WTC11 (cell line): ENCODE measurements around the gene CWC15. TPM values are rescaled to one million over a fixed set of nuclear protein-coding genes. Genes with fewer than 3 reads are reported as not detected.

ENCODE experiments used
- ATAC-seq: fragments of 200-7000 bp; cut with Tn5 transposase; 2 replicates; pipeline ENCODE4 v1.10.0; 2021; ENCODE audit warnings: mild to moderate bottlenecking, moderate library complexity
- Bru-seq: library from RNA; stranded (reverse); fragments of 400-500 nt; gene quantifications from one replicate; lab custom pipeline; 2021; lab: Mats Ljungman, UMichigan
- CTCF ChIA-PET: fragments of 300-600 bp; sonication (Branson Sonifier 250); formaldehyde crosslinking; loops from one replicate; lab custom pipeline; 2021; ENCODE audit warnings: antibody characterized with exemption; lab: Charles Lee
- POLR2A ChIA-PET: fragments of 350-600 bp; sonication (Branson Sonifier 250); formaldehyde crosslinking; loops from one replicate; lab custom pipeline; 2021; ENCODE audit warnings: antibody characterized with exemption; lab: Charles Lee
- DNase-seq: peaks from one replicate; pipeline ENCODE4 v3.0.0; 2021; ENCODE audit warnings: low spot score
- H3K27ac Mint-ChIP-seq: 2 replicates; pipeline ENCODE4 v1.8.0; 2021; ENCODE audit warnings: mixed read lengths
- H3K27me3 Mint-ChIP-seq: 2 replicates; pipeline ENCODE4 v1.8.0; 2021; ENCODE audit warnings: low read depth, mild to moderate bottlenecking, moderate library complexity, mixed read lengths
- H3K36me3 Mint-ChIP-seq: 2 replicates; pipeline ENCODE4 v1.8.0; 2021; ENCODE audit warnings: mixed read lengths
- H3K4me1 Mint-ChIP-seq: 2 replicates; pipeline ENCODE4 v1.8.0; 2022; ENCODE audit warnings: mixed read lengths
- H3K4me3 Mint-ChIP-seq: 2 replicates; pipeline ENCODE4 v1.8.0; 2021; ENCODE audit warnings: mild to moderate bottlenecking, moderate library complexity, mixed read lengths
- H3K9me3 Mint-ChIP-seq: 2 replicates; pipeline ENCODE4 v1.8.0; 2021; ENCODE audit warnings: mixed read lengths
- CREB1 ChIP-seq: sonication (generic); formaldehyde crosslinking; IDR thresholded peaks from 2 replicates; pipeline ENCODE4 v1.8.0; 2023; ENCODE audit warnings: mild to moderate bottlenecking, missing genetic modification reagents
- CREM ChIP-seq: sonication (generic); formaldehyde crosslinking; IDR thresholded peaks from 2 replicates; pipeline ENCODE4 v1.8.1; 2022; ENCODE audit warnings: mild to moderate bottlenecking, missing genetic modification reagents, moderate library complexity
- FOXP1 ChIP-seq: sonication (generic); formaldehyde crosslinking; IDR thresholded peaks from 2 replicates; pipeline ENCODE4 v1.8.0; 2022; ENCODE audit warnings: missing genetic modification reagents, mild to moderate bottlenecking, moderate library complexity, borderline replicate concordance
- FOXP4 ChIP-seq: sonication (generic); formaldehyde crosslinking; IDR thresholded peaks from 2 replicates; pipeline ENCODE4 v1.8.0; 2022; ENCODE audit warnings: mild to moderate bottlenecking, missing genetic modification reagents
- GABPB1 ChIP-seq: sonication (generic); formaldehyde crosslinking; IDR thresholded peaks from 2 replicates; pipeline ENCODE4 v1.8.1; 2023; ENCODE audit warnings: mild to moderate bottlenecking, missing genetic modification reagents
- HMGXB4 ChIP-seq: sonication (generic); formaldehyde crosslinking; IDR thresholded peaks from 2 replicates; pipeline ENCODE4 v1.8.1; 2023; ENCODE audit warnings: mild to moderate bottlenecking, moderate library complexity, missing genetic modification reagents
- MAX ChIP-seq: sonication (generic); formaldehyde crosslinking; IDR thresholded peaks from 2 replicates; pipeline ENCODE4 v1.8.0; 2022; ENCODE audit warnings: mild to moderate bottlenecking, missing genetic modification reagents
- MYBL2 ChIP-seq: sonication (generic); formaldehyde crosslinking; IDR thresholded peaks from 2 replicates; pipeline ENCODE4 v1.8.1; 2023; ENCODE audit warnings: mild to moderate bottlenecking, moderate library complexity, missing genetic modification reagents
- NFATC4 ChIP-seq: fragments of 250-450 bp; sonication (Bioruptor Pico); IDR thresholded peaks from 2 replicates; pipeline ENCODE4 v1.9.0; 2021; ENCODE audit warnings: mild to moderate bottlenecking
- NFE2L1 ChIP-seq: sonication (generic); formaldehyde crosslinking; IDR thresholded peaks from 2 replicates; pipeline ENCODE4 v1.8.1; 2023; ENCODE audit warnings: missing genetic modification reagents
- NFYB ChIP-seq: sonication (generic); formaldehyde crosslinking; conservative IDR thresholded peaks from 2 replicates; pipeline ENCODE4 v1.8.0; 2022; ENCODE audit warnings: low read depth, missing genetic modification reagents
- PRRX2 ChIP-seq: fragments of 250-450 bp; sonication (Bioruptor Pico); IDR thresholded peaks from 2 replicates; pipeline ENCODE4 v1.8.0; 2021; ENCODE audit warnings: mild to moderate bottlenecking
- SMAD3 ChIP-seq: sonication (generic); formaldehyde crosslinking; IDR thresholded peaks from 2 replicates; pipeline ENCODE4 v1.8.0; 2022; ENCODE audit warnings: missing genetic modification reagents, mild to moderate bottlenecking, borderline replicate concordance
- SP1 ChIP-seq: sonication (generic); formaldehyde crosslinking; conservative IDR thresholded peaks from 2 replicates; pipeline ENCODE4 v1.8.1; 2022; ENCODE audit warnings: missing genetic modification reagents
- STAT6 ChIP-seq: sonication (generic); formaldehyde crosslinking; conservative IDR thresholded peaks from 2 replicates; pipeline ENCODE4 v1.8.1; 2023; ENCODE audit warnings: mild to moderate bottlenecking, low read depth, missing genetic modification reagents, moderate library complexity
- TEAD1 ChIP-seq: sonication (generic); formaldehyde crosslinking; IDR thresholded peaks from 2 replicates; pipeline ENCODE4 v1.8.0; 2022; ENCODE audit warnings: mild to moderate bottlenecking, missing genetic modification reagents
- TP53 ChIP-seq: sonication (generic); formaldehyde crosslinking; IDR thresholded peaks from 2 replicates; pipeline ENCODE4 v1.8.1; 2023; ENCODE audit warnings: mild to moderate bottlenecking, missing genetic modification reagents
- ZBTB21 ChIP-seq: sonication (generic); formaldehyde crosslinking; IDR thresholded peaks from 2 replicates; pipeline ENCODE4 v1.8.1; 2023; ENCODE audit warnings: mild to moderate bottlenecking, missing genetic modification reagents, borderline replicate concordance
- ZNF138 ChIP-seq: sonication (generic); formaldehyde crosslinking; conservative IDR thresholded peaks from 2 replicates; pipeline ENCODE4 v1.8.1; 2022; ENCODE audit warnings: mild to moderate bottlenecking, moderate library complexity, missing genetic modification reagents
- ZNF219 ChIP-seq: sonication (generic); formaldehyde crosslinking; IDR thresholded peaks from 2 replicates; pipeline ENCODE4 v1.8.0; 2023; ENCODE audit warnings: missing genetic modification reagents, mild to moderate bottlenecking, borderline replicate concordance
- ZNF232 ChIP-seq: sonication (generic); formaldehyde crosslinking; IDR thresholded peaks from 2 replicates; pipeline ENCODE4 v1.8.0; 2022; ENCODE audit warnings: mild to moderate bottlenecking, missing genetic modification reagents
- ZNF416 ChIP-seq: fragments of 250-450 bp; sonication (Bioruptor Pico); IDR thresholded peaks from 2 replicates; pipeline ENCODE4 v1.9.0; 2021; ENCODE audit warnings: mild to moderate bottlenecking, inconsistent platforms
- ZNF425 ChIP-seq: fragments of 250-450 bp; sonication (Bioruptor Pico); conservative IDR thresholded peaks from 2 replicates; pipeline ENCODE4 v1.9.0; 2021; ENCODE audit warnings: mild to moderate bottlenecking
- ZSCAN18 ChIP-seq: fragments of 250-450 bp; sonication (Bioruptor Pico); IDR thresholded peaks from 2 replicates; pipeline ENCODE4 v2.1.2; 2022; ENCODE audit warnings: mild to moderate bottlenecking, moderate library complexity
- long read RNA-seq, 3 experiments: library from RNA in 1 of 3; library from capped mRNA in 1 of 3; library from polyadenylated mRNA in 1 of 3; unstranded in 2 of 3; stranded (forward) in 1 of 3; transcript quantifications; one replicate each; pipeline ENCODE4 v2.0.0, GENCODE V29; 2021
- total RNA-seq: library from RNA; stranded (reverse); gene quantifications from 3 replicates; pipeline ENCODE4 v1.2.3, GENCODE V29; 2021

Gene CWC15
- total RNA-seq (49.4 to 55.5 TPM (median 52.1 TPM) in 3 replicates), Bru-seq, nascent RNA (percentile 93 among the genes with signal in this experiment)
- long read RNA-seq, experiment 1, transcript CWC15-201 (7 exons, 1,576 nt): major isoform, 65 of 76 reads
- long read RNA-seq, experiment 1, partial matches to known transcripts: 4 of 76 reads
- long read RNA-seq, experiment 1, other reads (novel, unspliced or antisense): 7 of 76 reads
- long read RNA-seq, experiment 2, transcript CWC15-201 (7 exons, 1,576 nt): major isoform, 47 of 91 reads
- long read RNA-seq, experiment 2, partial matches to known transcripts: 29 of 91 reads
- long read RNA-seq, experiment 2, other reads (novel, unspliced or antisense): 11 of 91 reads
- long read RNA-seq, experiment 3, transcript CWC15-201 (7 exons, 1,576 nt): major isoform, 494 of 523 reads
- long read RNA-seq, experiment 3, partial matches to known transcripts: 4 of 523 reads
- long read RNA-seq, experiment 3, other reads (novel, unspliced or antisense): 24 of 523 reads

GRCh38 chr11:94973099-94973968 is at the start of gene CWC15, which contains the start of gene KDM4D:
CWC15 (minus strand) TSS chr11:94973556; CDS start chr11:94972185, 1,371 bp downstream.
KDM4D (plus strand) TSS chr11:94973709; CDS start chr11:94997373, 23,664 bp downstream.
- ATAC-seq (peak; percentile 99), DNase-seq (peak; percentile 92)
- Mint-ChIP-seq H3K4me1 (peaks cover 10% of the 10 kb centered on the region), H3K9me3 (no peaks in the 10 kb centered on the region), H3K27ac (peak within 1 kb of the TSS; percentile 98), H3K36me3 (peaks cover 31% of the 10 kb centered on the region), H3K4me3 (peak within 1 kb of the TSS; percentile 99), H3K27me3 (no peaks in the 10 kb centered on the region)
- CTCF ChIA-PET: interaction anchor here (1.1 to 1.3 kb wide), 4 partner anchors 94 to 451 kb away, joined by 3 to 8 read pairs (median 4); no protein-coding TSS in a partner anchor
- POLR2A ChIA-PET: interaction anchor here (1.5 to 2.1 kb wide), 2 partner anchors 16 to 94 kb away, joined by 6 to 10 read pairs; partner anchors contain the start of gene SRSF8
- TF ChIP-seq NFYB (CRISPR knock-in tag) (peak; percentile 67), FOXP4 (0 out of 2 replicates have a peak, but pooled peaks have one; percentile 15), CREM (peak; percentile 71), FOXP1 (CRISPR knock-in tag) (peak; percentile 68; the same call in 1 of the 2 replicates), TP53 (no peak), PRRX2 (CRISPR knock-in tag) (no peak), ZBTB21 (CRISPR knock-in tag) (no peak), TEAD1 (CRISPR knock-in tag) (peak; percentile 31; the same call in 1 of the 2 replicates), NFE2L1 (0 out of 2 replicates have a peak, but pooled peaks have one; percentile 24), ZSCAN18 (CRISPR knock-in tag) (no peak), NFATC4 (CRISPR knock-in tag) (no peak), ZNF219 (0 out of 2 replicates have a peak, but pooled peaks have one; percentile 48), SP1 (CRISPR knock-in tag) (peak; percentile 88), CREB1 (CRISPR knock-in tag) (0 out of 2 replicates have a peak, but pooled peaks have one; percentile 27), ZNF416 (CRISPR knock-in tag) (no peak), SMAD3 (CRISPR knock-in tag) (peak; percentile 47; the same call in 1 of the 2 replicates), ZNF232 (CRISPR knock-in tag) (0 out of 2 replicates have a peak, but pooled peaks have one; percentile 76), GABPB1 (peak; percentile 86), HMGXB4 (CRISPR knock-in tag) (peak; percentile 61; the same call in 1 of the 2 replicates), ZNF138 (CRISPR knock-in tag) (no peak), STAT6 (CRISPR knock-in tag) (no peak), MAX (0 out of 2 replicates have a peak, but pooled peaks have one; percentile 55), MYBL2 (peak; percentile 78; the same call in 1 of the 2 replicates), ZNF425 (no peak)
